H1 (cell line): ENCODE measurements around the gene RNF144A. TPM values are rescaled to one million over a fixed set of nuclear protein-coding genes. Genes with fewer than 3 reads are reported as not detected.

ENCODE experiments used
- ASH2L ChIP-seq: fragments of 200-600, 300-600 bp; sonication (generic); IDR thresholded peaks from one replicate; pipeline ENCODE4 v1.7.1; 2017; ENCODE audit warnings: low read length
- CHD2 ChIP-seq: IDR thresholded peaks from 2 replicates; pipeline ENCODE4 v1.6.1; 2012; ENCODE audit warnings: low read length, improper control_type of control experiment
- PHF8 ChIP-seq: fragments of 200-600 bp; sonication (generic); conservative IDR thresholded peaks from 2 replicates; pipeline ENCODE4 v1.7.1; 2012; ENCODE audit warnings: low read depth, mild to moderate bottlenecking, inconsistent platforms, low read length, moderate library complexity
- RNF2 ChIP-seq: fragments of 200-900, 300-1000 bp; sonication (generic); IDR thresholded peaks from 2 replicates; pipeline ENCODE4 v1.7.1; 2016; ENCODE audit warnings: borderline replicate concordance, low read depth, mild to moderate bottlenecking, antibody characterized with exemption, low read length; ENCODE audit not compliant: poor library complexity, severe bottlenecking; ENCODE audit errors: missing control alignments
- SP2 ChIP-seq: IDR thresholded peaks from 2 replicates; pipeline ENCODE4 v1.6.1; 2012; ENCODE audit warnings: mild to moderate bottlenecking, low read length, inconsistent platforms
- polyA plus RNA-seq, 7 experiments: library from polyadenylated mRNA; depleted of rRNA in 3 of 7; stranded (reverse) in 5 of 7; unstranded in 2 of 7; fragments of >200 nt in 5 of 7; fragments of 200-250 nt in 2 of 7; gene quantifications; 1 replicate in 5 of 7; 2 replicates in 1 of 7; 4 replicates in 1 of 7; pipeline versions ENCODE4 v1.2.1 to v1.2.3, GENCODE V29; 2011 to 2013; ENCODE audit warnings: missing spikeins in 2 of 7, mixed read lengths in 2 of 7
- total RNA-seq: library from RNA; stranded (reverse); fragmentation: NEBNext Ultra II Directional; extraction: Animal tissue kit (Norgen Biotek cat#: 25700); gene quantifications from 2 replicates; pipeline ENCODE4 v1.2.1, GENCODE V29; 2021
- TF ChIP-seq, protein P1 (sequence below): fragments of 300-600 bp; sonication (generic); IDR thresholded peaks from 2 replicates; pipeline ENCODE4 v1.7.1; 2012; ENCODE audit warnings: low read length, moderate library complexity, mild to moderate bottlenecking, inconsistent platforms; ENCODE audit not compliant: insufficient replicate concordance

RNF144A gene
- total and polyA plus RNA-seq, 2 of the 8 experiments (the other 6 are each of a cell fraction or from before 2014, with no cell fraction given): 14.0 to 15.0 TPM

DNA sequence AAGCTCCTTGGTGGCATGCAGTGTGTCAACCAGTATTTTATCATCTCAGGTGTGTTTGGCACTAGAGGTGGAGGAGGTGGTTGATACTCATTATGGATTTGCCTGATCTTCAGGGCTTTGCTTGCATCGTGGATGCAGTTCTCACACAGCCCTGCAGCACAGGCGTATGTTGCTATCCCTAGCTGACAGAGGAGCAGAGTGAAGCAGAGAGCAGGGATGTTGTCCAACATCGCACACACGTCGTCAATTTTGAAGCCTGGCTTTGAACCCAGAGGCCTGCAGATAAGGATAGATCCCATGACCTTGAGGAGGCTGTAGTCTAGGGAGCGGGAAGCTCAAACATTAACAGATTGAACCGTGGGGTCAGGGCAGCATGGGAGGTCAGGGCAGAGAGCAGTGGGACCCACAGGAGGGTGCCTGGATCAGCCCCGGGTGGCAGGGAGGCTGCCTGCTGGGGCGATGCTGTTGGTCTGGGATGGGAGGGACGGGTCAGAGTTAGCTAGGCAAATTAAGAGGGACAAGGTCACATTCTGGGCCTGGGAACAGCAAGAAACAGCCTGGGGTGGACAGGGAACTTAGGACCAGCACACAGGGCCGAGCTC, 4.2 kb downstream of the RNF144A start (continued):
- TF ChIP-seq, protein P1, sequence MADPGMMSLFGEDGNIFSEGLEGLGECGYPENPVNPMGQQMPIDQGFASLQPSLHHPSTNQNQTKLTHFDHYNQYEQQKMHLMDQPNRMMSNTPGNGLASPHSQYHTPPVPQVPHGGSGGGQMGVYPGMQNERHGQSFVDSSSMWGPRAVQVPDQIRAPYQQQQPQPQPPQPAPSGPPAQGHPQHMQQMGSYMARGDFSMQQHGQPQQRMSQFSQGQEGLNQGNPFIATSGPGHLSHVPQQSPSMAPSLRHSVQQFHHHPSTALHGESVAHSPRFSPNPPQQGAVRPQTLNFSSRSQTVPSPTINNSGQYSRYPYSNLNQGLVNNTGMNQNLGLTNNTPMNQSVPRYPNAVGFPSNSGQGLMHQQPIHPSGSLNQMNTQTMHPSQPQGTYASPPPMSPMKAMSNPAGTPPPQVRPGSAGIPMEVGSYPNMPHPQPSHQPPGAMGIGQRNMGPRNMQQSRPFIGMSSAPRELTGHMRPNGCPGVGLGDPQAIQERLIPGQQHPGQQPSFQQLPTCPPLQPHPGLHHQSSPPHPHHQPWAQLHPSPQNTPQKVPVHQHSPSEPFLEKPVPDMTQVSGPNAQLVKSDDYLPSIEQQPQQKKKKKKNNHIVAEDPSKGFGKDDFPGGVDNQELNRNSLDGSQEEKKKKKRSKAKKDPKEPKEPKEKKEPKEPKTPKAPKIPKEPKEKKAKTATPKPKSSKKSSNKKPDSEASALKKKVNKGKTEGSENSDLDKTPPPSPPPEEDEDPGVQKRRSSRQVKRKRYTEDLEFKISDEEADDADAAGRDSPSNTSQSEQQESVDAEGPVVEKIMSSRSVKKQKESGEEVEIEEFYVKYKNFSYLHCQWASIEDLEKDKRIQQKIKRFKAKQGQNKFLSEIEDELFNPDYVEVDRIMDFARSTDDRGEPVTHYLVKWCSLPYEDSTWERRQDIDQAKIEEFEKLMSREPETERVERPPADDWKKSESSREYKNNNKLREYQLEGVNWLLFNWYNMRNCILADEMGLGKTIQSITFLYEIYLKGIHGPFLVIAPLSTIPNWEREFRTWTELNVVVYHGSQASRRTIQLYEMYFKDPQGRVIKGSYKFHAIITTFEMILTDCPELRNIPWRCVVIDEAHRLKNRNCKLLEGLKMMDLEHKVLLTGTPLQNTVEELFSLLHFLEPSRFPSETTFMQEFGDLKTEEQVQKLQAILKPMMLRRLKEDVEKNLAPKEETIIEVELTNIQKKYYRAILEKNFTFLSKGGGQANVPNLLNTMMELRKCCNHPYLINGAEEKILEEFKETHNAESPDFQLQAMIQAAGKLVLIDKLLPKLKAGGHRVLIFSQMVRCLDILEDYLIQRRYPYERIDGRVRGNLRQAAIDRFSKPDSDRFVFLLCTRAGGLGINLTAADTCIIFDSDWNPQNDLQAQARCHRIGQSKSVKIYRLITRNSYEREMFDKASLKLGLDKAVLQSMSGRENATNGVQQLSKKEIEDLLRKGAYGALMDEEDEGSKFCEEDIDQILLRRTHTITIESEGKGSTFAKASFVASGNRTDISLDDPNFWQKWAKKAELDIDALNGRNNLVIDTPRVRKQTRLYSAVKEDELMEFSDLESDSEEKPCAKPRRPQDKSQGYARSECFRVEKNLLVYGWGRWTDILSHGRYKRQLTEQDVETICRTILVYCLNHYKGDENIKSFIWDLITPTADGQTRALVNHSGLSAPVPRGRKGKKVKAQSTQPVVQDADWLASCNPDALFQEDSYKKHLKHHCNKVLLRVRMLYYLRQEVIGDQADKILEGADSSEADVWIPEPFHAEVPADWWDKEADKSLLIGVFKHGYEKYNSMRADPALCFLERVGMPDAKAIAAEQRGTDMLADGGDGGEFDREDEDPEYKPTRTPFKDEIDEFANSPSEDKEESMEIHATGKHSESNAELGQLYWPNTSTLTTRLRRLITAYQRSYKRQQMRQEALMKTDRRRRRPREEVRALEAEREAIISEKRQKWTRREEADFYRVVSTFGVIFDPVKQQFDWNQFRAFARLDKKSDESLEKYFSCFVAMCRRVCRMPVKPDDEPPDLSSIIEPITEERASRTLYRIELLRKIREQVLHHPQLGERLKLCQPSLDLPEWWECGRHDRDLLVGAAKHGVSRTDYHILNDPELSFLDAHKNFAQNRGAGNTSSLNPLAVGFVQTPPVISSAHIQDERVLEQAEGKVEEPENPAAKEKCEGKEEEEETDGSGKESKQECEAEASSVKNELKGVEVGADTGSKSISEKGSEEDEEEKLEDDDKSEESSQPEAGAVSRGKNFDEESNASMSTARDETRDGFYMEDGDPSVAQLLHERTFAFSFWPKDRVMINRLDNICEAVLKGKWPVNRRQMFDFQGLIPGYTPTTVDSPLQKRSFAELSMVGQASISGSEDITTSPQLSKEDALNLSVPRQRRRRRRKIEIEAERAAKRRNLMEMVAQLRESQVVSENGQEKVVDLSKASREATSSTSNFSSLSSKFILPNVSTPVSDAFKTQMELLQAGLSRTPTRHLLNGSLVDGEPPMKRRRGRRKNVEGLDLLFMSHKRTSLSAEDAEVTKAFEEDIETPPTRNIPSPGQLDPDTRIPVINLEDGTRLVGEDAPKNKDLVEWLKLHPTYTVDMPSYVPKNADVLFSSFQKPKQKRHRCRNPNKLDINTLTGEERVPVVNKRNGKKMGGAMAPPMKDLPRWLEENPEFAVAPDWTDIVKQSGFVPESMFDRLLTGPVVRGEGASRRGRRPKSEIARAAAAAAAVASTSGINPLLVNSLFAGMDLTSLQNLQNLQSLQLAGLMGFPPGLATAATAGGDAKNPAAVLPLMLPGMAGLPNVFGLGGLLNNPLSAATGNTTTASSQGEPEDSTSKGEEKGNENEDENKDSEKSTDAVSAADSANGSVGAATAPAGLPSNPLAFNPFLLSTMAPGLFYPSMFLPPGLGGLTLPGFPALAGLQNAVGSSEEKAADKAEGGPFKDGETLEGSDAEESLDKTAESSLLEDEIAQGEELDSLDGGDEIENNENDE: no peak
- TF ChIP-seq ASH2L (no peak), RNF2 (no peak), PHF8 (no peak), SP2 (no peak), CHD2 (no peak)
- TF ChIP-seq, all 59 proteins: peak for 0
